GM21367 (cell line): Measurements from ENCODE around the gene RSBN1.

Source experiments
- ATAC-seq: cut with Tn5 transposase; IDR thresholded peaks from one replicate; pipeline ENCODE4 v1.9.1; 2021; ENCODE audit not compliant: unreplicated experiment

RSBN1 gene

GRCh38 chr1:113813218-113813617 lies 942 bp upstream of the RSBN1 start:
- ATAC-seq = no peak

GRCh38 chr1:113812661-113813135 lies 422 bp upstream of the RSBN1 start:
- ATAC-seq = no peak

- ATAC-seq = no peak
These were observed 954 bp downstream of the RSBN1 start for GRCh38 chr1:113811156-113811887.

GRCh38 chr1:113809670-113810602 lies 2.3 kb downstream of the RSBN1 start:
- no peak for ATAC-seq

GRCh38 chr1:113808450-113809195 lies 3.7 kb downstream of the RSBN1 start:
- ATAC-seq = no peak

GRCh38 chr1:113805639-113806038 lies 6.6 kb downstream of the RSBN1 start:
- no peak for ATAC-seq

DNA sequence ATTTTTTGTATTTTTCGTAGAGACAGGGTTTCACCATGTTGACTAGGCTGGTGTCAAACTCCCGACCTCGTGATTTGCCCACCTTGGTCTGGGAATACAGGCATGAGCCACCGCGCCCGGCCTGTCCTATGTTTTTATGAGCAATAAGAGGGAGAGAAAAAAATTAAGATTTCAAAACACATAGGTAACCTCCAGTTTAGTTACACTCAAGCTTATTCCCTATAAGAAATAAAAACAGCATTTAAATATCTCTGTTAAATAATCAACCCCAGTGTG lies 7.1 kb downstream of the RSBN1 start:
- ATAC-seq = no peak

GRCh38 chr1:113804421-113805255 lies 7.6 kb downstream of the RSBN1 start:
- no peak for ATAC-seq

- ATAC-seq = no peak
These were observed 9.8 kb downstream of the RSBN1 start for GRCh38 chr1:113802367-113803007.

DNA sequence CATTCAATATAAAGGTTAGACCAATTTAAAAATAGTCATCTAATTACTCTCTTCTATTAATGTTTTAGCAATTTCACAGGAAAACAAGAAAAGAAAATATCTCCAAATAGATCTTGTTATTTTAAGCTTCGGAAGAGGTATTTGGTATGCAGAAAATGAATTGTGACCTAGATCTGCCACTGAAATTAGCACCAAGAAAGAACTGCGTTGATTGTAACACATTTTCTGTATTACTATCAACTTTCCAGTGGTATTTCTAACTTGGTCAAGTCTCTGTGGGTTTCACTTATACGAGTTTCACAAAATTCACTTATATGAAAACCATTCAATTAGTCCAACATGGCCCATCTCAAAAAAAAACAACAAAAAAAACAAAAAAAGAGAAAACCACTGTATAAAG lies 11.8 kb downstream of the RSBN1 start:
- ATAC-seq = no peak

DNA sequence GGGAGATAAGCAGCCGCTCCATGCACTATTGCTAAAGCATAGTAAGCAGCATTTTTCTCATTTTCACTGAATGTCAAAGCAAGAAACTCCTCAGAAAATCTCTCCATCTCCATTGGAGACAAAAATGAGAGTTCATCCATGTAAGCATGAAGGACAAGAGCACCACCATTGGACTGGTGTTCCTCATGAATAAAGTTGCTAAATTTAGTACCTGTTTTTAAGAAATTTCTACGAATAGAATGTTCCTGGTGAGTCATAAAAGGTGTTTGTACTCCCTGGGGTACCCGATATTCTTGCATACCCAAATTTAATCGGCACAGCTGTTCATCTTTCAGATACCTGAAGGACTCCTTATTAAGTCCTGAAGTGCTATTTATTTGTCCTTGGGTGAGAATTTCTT lies 14.8 kb downstream of the RSBN1 start:
- ATAC-seq = no peak

GRCh38 chr1:113793878-113794834 lies 18.1 kb downstream of the RSBN1 start:
- no peak for ATAC-seq

- ATAC-seq = no peak
These were observed 19.3 kb downstream of the RSBN1 start for GRCh38 chr1:113792986-113793385.

DNA sequence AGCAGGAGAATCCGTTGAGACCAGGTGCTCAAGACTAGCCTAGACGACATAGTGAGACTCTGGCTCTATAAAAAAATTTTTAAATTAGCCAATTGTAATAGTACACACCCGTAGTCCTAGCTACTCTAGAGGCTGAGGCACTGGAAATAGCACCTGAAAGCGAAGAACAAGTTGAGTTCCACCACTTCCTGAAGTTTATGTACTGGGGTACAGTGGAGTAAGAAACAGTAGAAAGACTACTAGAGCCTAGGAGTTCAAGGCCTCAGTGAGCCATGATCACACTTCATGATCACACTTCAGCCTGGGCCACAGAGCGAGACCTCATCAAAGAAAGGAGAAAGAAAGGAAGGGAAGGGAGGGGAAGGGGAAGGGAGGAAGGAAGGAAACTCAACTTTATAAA lies 19.8 kb downstream of the RSBN1 start:
- peak; percentile 61 for ATAC-seq

DNA sequence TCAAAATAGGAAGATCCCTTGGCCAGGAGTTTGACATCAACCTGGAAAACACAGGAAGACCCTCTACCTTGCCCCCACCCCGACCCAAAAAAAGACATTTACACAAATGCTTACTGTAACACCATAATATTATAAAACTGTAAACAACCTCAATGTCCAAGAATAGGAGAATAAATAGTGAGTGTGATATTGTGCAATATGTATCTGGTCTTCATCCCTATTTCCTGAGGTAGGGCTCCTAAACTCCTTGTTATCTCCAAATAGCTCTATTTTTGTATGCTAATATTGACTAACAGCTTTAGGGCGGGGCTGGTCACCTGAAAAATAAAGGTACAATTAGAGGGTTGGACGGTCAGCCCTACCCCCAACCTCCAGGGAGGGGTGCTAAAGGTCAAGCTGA lies 23.5 kb downstream of the RSBN1 start:
- ATAC-seq = no peak

GRCh38 chr1:113787663-113788062 lies 24.6 kb downstream of the RSBN1 start:
- ATAC-seq = no peak

GRCh38 chr1:113786069-113786468 lies 26.2 kb downstream of the RSBN1 start:
- no peak for ATAC-seq

GRCh38 chr1:113784104-113784779 lies 28.0 kb downstream of the RSBN1 start:
- ATAC-seq = peak; percentile 57
